Endothelial cell of umbilical vein (primary cell): Measurements from ENCODE around the gene FRY. TPM values are rescaled to one million over a fixed set of nuclear protein-coding genes. Genes with fewer than 3 reads are reported as not detected.

Experiments used
- BruUV-seq: library from RNA; stranded (reverse); fragments of 400-500 nt; replicated peaks from 2 replicates; lab custom pipeline; 2021; lab: Mats Ljungman, UMichigan
- CTCF ChIA-PET: fragments of 300-600, 350-600 bp; sonication (Branson Sonifier 250); formaldehyde crosslinking; loops from one replicate; lab custom pipeline; 2021; ENCODE audit warnings: antibody characterized with exemption, inconsistent platforms; lab: Charles Lee
- POLR2A ChIA-PET: fragments of 300-600, 350-600 bp; sonication (Branson Sonifier 250); formaldehyde crosslinking; loops from one replicate; lab custom pipeline; 2021; ENCODE audit warnings: antibody characterized with exemption, inconsistent platforms; lab: Charles Lee
- DNase-seq: peaks from one replicate; pipeline ENCODE4 v3.0.0-alpha.2; 2011; ENCODE audit warnings: low read depth, low spot score
- FAIRE-seq: peaks from 2 replicates; lab custom pipeline; 2011; peaks lifted over from hg19 to GRCh38; lab: Jason Lieb, UNC
- H2AFZ ChIP-seq: 2 replicates; pipeline ENCODE4 v1.6.0; 2012; ENCODE audit warnings: low read depth, low read length, control low read depth, inconsistent platforms
- H3K27ac ChIP-seq: 2 replicates; pipeline ENCODE4 v1.5.1; 2011; ENCODE audit warnings: low read depth, mild to moderate bottlenecking, control low read depth, low read length, moderate library complexity; ENCODE audit not compliant: insufficient read depth
- H3K27me3 ChIP-seq, 2 experiments: 2 replicates each; pipeline versions ENCODE4 v1.6.0 to v1.6.1; 2011; ENCODE audit warnings: low read length in 2 of 2, mixed read lengths in 1 of 2; ENCODE audit not compliant: control insufficient read depth in 2 of 2, insufficient read depth in 2 of 2
- H3K36me3 ChIP-seq, 2 experiments: 2 replicates in 1 of 2; 3 replicates in 1 of 2; pipeline ENCODE4 v1.5.1; 2011; ENCODE audit warnings: low read length in 2 of 2, mild to moderate bottlenecking in 1 of 2, moderate library complexity in 1 of 2; ENCODE audit not compliant: control insufficient read depth in 2 of 2, insufficient read depth in 2 of 2; ENCODE audit errors: extremely low read depth in 1 of 2
- H3K4me1 ChIP-seq: 3 replicates; pipeline ENCODE4 v1.5.1; 2011; ENCODE audit warnings: mild to moderate bottlenecking, low read length; ENCODE audit not compliant: control insufficient read depth, insufficient read depth; ENCODE audit errors: extremely low read depth
- H3K4me2 ChIP-seq: 2 replicates; pipeline ENCODE4 v1.6.1; 2011; ENCODE audit warnings: low read length, control low read depth, mixed read lengths; ENCODE audit not compliant: insufficient read depth
- H3K4me3 ChIP-seq, 3 experiments: fragments of 200-600 bp in 1 of 3; sonication (generic), shearing (Covaris generic) in 1 of 3; replicated peaks in 1 of 3; 2 replicates each; pipeline ENCODE4 v1.5.1; 2011 to 2016; ENCODE audit warnings: control low read depth in 3 of 3, low read length in 3 of 3, mild to moderate bottlenecking in 2 of 3, inconsistent platforms in 1 of 3, low read depth in 1 of 3, moderate library complexity in 1 of 3; ENCODE audit not compliant: insufficient read depth in 1 of 3
- H3K79me2 ChIP-seq: 2 replicates; pipeline ENCODE4 v1.6.0; 2012; ENCODE audit warnings: low read length, inconsistent platforms; ENCODE audit not compliant: control insufficient read depth, insufficient read depth
- H3K9ac ChIP-seq: replicated peaks from 2 replicates; pipeline ENCODE3; 2011; ENCODE audit warnings: low read length, control low read depth; ENCODE audit not compliant: insufficient read depth; ENCODE audit errors: extremely low read depth
- H3K9me1 ChIP-seq: replicated peaks from 3 replicates; pipeline ENCODE4 v1.6.0; 2011; ENCODE audit warnings: mild to moderate bottlenecking, low read length; ENCODE audit not compliant: control insufficient read depth, insufficient read depth; ENCODE audit errors: extremely low read depth
- H3K9me3 ChIP-seq: replicated peaks from 2 replicates; pipeline ENCODE4 v1.5.1; 2012; ENCODE audit warnings: low read length, inconsistent platforms; ENCODE audit not compliant: control insufficient read depth, insufficient read depth
- H4K20me1 ChIP-seq: replicated peaks from 2 replicates; pipeline ENCODE3; 2011; ENCODE audit warnings: mild to moderate bottlenecking, low read length; ENCODE audit not compliant: control insufficient read depth, insufficient read depth; ENCODE audit errors: extremely low read depth
- EZH2 ChIP-seq: IDR thresholded peaks from 2 replicates; pipeline ENCODE4 v1.6.1; 2012; ENCODE audit warnings: borderline replicate concordance, low read depth, mild to moderate bottlenecking, moderate library complexity, low read length, inconsistent platforms; ENCODE audit not compliant: severe bottlenecking
- GATA2 ChIP-seq: IDR thresholded peaks from 2 replicates; pipeline ENCODE4 v1.7.0; 2011; ENCODE audit warnings: low read depth, mild to moderate bottlenecking, moderate library complexity, mixed read lengths, low read length; ENCODE audit not compliant: insufficient read length, insufficient read depth
- JUN ChIP-seq: IDR thresholded peaks from 2 replicates; pipeline ENCODE4 v1.6.1; 2011; ENCODE audit warnings: borderline replicate concordance, low read depth; ENCODE audit not compliant: insufficient read length, insufficient read depth
- MYC ChIP-seq: IDR thresholded peaks from one replicate; pipeline ENCODE4 v1.6.1; 2011; ENCODE audit warnings: mild to moderate bottlenecking, low read depth, low read length
- POLR2A ChIP-seq: IDR thresholded peaks from 2 replicates; pipeline ENCODE4 v1.6.1; 2012; ENCODE audit warnings: low read depth, mild to moderate bottlenecking, control low read depth, low read length
- POLR2AphosphoS5 ChIP-seq: IDR thresholded peaks from 2 replicates; pipeline ENCODE4 v1.6.1; 2012; ENCODE audit warnings: low read depth, mild to moderate bottlenecking, control low read depth, low read length, moderate library complexity; ENCODE audit not compliant: insufficient read depth
- dilution Hi-C: fragments of 300-500 bp; cut with MboI; formaldehyde crosslinking; loops from one replicate; pipeline ENCODE4 v1.15.0; 2019; ENCODE audit warnings: low sequenced_read_pairs; ENCODE audit not compliant: extremely low pct_ligation_motif_present
- intact Hi-C: fragments of 100-400 bp; cut with micrococcal nuclease; formaldehyde crosslinking; loops from one replicate; pipeline ENCODE4 v1.10.0; 2022
- polyA plus RNA-seq, 4 experiments: library from polyadenylated mRNA; depleted of rRNA in 3 of 4; stranded (reverse) in 3 of 4; unstranded in 1 of 4; fragments of >200 nt; gene quantifications; 2 replicates each; pipeline versions ENCODE4 v1.2.1 to v1.2.3, GENCODE V29; 2011 to 2012; ENCODE audit warnings: missing spikeins in 1 of 4
- total RNA-seq: library from RNA; stranded (reverse); gene quantifications from 2 replicates; pipeline ENCODE4 v1.2.3, GENCODE V29; 2021

Gene FRY
- total and polyA plus RNA-seq, 2 donors (not counting 3 experiments of a cell fraction or from before 2014, with no cell fraction given) = 57.3 to 75.8 TPM

DNA sequence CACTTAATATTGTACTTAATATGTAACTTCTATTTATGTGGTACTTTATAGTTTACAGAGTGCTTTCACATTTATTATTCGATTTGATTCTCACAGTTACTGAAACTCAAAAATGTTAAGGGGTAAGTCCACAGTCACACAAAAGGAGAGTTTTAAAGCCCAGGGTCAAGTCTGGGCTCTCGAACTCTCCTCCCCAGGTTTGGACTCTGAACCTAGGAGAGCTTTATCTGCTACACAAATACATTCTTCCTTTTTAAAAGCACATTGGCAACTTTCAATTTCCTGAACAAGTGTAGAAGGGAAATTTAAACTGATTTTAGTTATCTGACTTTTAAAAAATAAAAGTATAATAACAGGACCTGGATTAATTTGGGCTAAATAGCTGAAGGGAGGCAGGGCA, 144.4 kb downstream of the FRY start:
- H2AFZ ChIP-seq = no peak overlapping the region
- BruUV-seq = no TSS peak
- dilution Hi-C loops (no loop called here), intact Hi-C loops (no loop called here)
- H3K4me3 ChIP-seq = no peak overlapping the region
- H3K27me3 ChIP-seq = no peaks in the 10 kb centered on the region
- H3K9me3 ChIP-seq = no peaks in the 10 kb centered on the region
- H3K9ac ChIP-seq = no peak overlapping the region
- FAIRE-seq = no peak
- no peak for TF ChIP-seq POLR2AphosphoS5
- TF ChIP-seq GATA2 = no peak
- no peak for TF ChIP-seq POLR2A
- no peak for TF ChIP-seq JUN
- H3K79me2 ChIP-seq = no peaks in the 10 kb centered on the region
- POLR2A ChIA-PET = no interaction called here
- CTCF ChIA-PET = interaction anchor here (0.8 to 5.0 kb wide), 6 partner anchors 8 to 239 kb away, joined by 3 to 23 read pairs (median 4); no protein-coding TSS in a partner anchor
- no peaks in the 10 kb centered on the region for H4K20me1 ChIP-seq
- H3K27ac ChIP-seq = no peak overlapping the region
- DNase-seq = no peak
- H3K36me3 ChIP-seq = no peaks in the 10 kb centered on the region
- no peak overlapping the region for H3K4me2 ChIP-seq
- H3K9me1 ChIP-seq = no peaks in the 10 kb centered on the region
- H3K4me1 ChIP-seq = no peaks in the 10 kb centered on the region

DNA sequence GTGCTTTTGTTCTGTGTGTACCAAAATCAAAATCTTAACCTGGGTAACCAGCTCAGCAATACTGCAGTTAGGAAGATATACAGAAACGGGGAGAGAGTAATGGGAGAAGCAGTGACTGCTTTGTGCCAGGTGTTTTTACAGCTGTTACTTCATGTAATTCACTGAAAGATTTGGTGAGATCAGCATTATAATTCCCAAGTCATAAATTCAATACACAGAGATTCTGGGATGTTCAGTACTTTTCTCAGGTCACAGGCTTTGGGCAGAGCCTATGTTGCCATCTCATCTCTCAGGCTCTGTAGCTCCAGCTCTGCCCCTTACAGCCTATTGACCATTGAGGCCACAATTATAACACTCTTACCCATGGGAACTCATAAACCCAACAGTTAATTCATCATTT, 145.1 kb downstream of the FRY start:
- CTCF ChIA-PET = interaction anchor here (0.8 to 5.0 kb wide), 5 partner anchors 9 to 238 kb away, joined by 3 to 23 read pairs (median 4); no protein-coding TSS in a partner anchor

More for the DNA sequence above, 145.1 kb downstream of the FRY start:
- Histone ChIP-seq H3K9me1 (no peaks in the 10 kb centered on the region), H3K4me1 (no peaks in the 10 kb centered on the region), H4K20me1 (no peaks in the 10 kb centered on the region), H3K36me3 (no peaks in the 10 kb centered on the region), H3K27me3 (no peaks in the 10 kb centered on the region), H3K4me2 (no peak overlapping the region), H3K9ac (no peak overlapping the region), H3K27ac (no peak overlapping the region), H2AFZ (no peak overlapping the region), H3K4me3 (no peak overlapping the region), H3K79me2 (no peaks in the 10 kb centered on the region), H3K9me3 (no peaks in the 10 kb centered on the region)
- POLR2A ChIA-PET = no interaction called here
- no peak for TF ChIP-seq GATA2
- TF ChIP-seq MYC = no peak
- TF ChIP-seq JUN = no peak
- no peak for TF ChIP-seq POLR2AphosphoS5
- no peak for TF ChIP-seq EZH2
- BruUV-seq = no TSS peak
- DNase-seq (no peak), FAIRE-seq (no peak)
- intact Hi-C loops = no loop called here
- dilution Hi-C loops = no loop called here
